HG02938 (cell line): ENCODE measurements around the gene KCND3.

Source experiments
- ATAC-seq: cut with Tn5 transposase; IDR thresholded peaks from one replicate; pipeline ENCODE4 v1.9.1; 2021; ENCODE audit warnings: mild to moderate bottlenecking, moderate library complexity; ENCODE audit not compliant: unreplicated experiment

Gene KCND3

GRCh38 chr1:111988743-111989453 is 570 bp downstream of the KCND3 start:
- no peak for ATAC-seq

GRCh38 chr1:111988377-111988742 is 1.1 kb downstream of the KCND3 start:
- no peak for ATAC-seq

- ATAC-seq: no peak
These were observed 2.0 kb downstream of the KCND3 start for GRCh38 chr1:111987502-111987901.

- ATAC-seq: no peak
These were observed 6.0 kb downstream of the KCND3 start for GRCh38 chr1:111983500-111983899.

- no peak for ATAC-seq
These were observed 7.0 kb downstream of the KCND3 start for GRCh38 chr1:111982428-111982827.

GRCh38 chr1:111981871-111982270 is 7.6 kb downstream of the KCND3 start:
- ATAC-seq: no peak

- no peak for ATAC-seq
These were observed 8.4 kb downstream of the KCND3 start for GRCh38 chr1:111981090-111981489.

- no peak for ATAC-seq
These were observed 8.8 kb downstream of the KCND3 start for GRCh38 chr1:111980686-111981085.

GRCh38 chr1:111978695-111979094 is 10.8 kb downstream of the KCND3 start:
- ATAC-seq: no peak

GRCh38 chr1:111977378-111977777 is 12.1 kb downstream of the KCND3 start:
- no peak for ATAC-seq

GRCh38 chr1:111976842-111977241 is 12.6 kb downstream of the KCND3 start:
- ATAC-seq: no peak

- no peak for ATAC-seq
These were observed 13.1 kb downstream of the KCND3 start for GRCh38 chr1:111976332-111976731.

- ATAC-seq: no peak
These were observed 16.2 kb downstream of the KCND3 start for GRCh38 chr1:111973150-111973790.

GRCh38 chr1:111971396-111971795 is 18.1 kb downstream of the KCND3 start:
- ATAC-seq: no peak

- no peak for ATAC-seq
These were observed 21.0 kb downstream of the KCND3 start for GRCh38 chr1:111968511-111968910.

- ATAC-seq: no peak
These were observed 21.6 kb downstream of the KCND3 start for GRCh38 chr1:111967886-111968285.

GRCh38 chr1:111967067-111967690 is 22.3 kb downstream of the KCND3 start:
- ATAC-seq: no peak

- ATAC-seq: no peak
These were observed 23.6 kb downstream of the KCND3 start for GRCh38 chr1:111965781-111966443.

GRCh38 chr1:111963985-111964738 is 25.3 kb downstream of the KCND3 start:
- ATAC-seq: no peak

GRCh38 chr1:111961773-111962565 is 27.5 kb downstream of the KCND3 start:
- no peak for ATAC-seq
